Esophagus mucosa (tissue), 1 donor: ENCODE data around the gene MED15. TPM values are rescaled to one million over a fixed set of nuclear protein-coding genes. Genes with fewer than 3 reads are reported as not detected.

Source experiments
- ATAC-seq: fragments of 200-7000 bp; cut with Tn5 transposase; one replicate; pipeline ENCODE4 v1.9.1; 2020
- total RNA-seq: library from RNA; stranded (reverse); gene quantifications from one replicate; pipeline ENCODE4 v1.2.4, GENCODE V29; 2023
- donor health status: DM: yes; HTN: yes; CAD: no.

Gene MED15
- total RNA-seq, 1 donor from 2014 or later: 51.7 TPM

DNA sequence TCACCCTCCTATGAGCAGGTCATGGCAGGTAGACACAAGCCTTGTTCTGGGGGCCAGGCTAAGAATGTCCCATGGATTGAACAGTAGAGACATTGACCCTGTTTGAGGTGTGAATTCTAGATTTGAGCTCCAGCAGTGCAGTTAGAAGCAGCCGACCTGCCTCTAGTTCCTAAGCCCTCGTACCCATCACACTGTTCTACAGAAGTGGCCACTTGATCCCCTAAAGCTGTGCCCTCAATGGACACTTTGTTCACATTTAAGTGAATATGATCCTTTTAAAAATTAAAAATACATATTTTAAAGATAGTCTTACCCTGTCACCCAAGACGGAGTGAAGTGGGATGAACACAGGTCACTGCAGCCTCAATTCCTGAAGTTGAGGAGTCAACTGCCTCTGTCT is 122.0 kb downstream of the MED15 start:
- ATAC-seq: no peak

- ATAC-seq: no peak
These were observed 123.6 kb downstream of the MED15 start for GRCh38 chr22:20630873-20631617.

- ATAC-seq: no peak
These were observed 124.7 kb downstream of the MED15 start for GRCh38 chr22:20632082-20632481.

- ATAC-seq: no peak
These were observed 125.1 kb downstream of the MED15 start for GRCh38 chr22:20632518-20632917.

DNA sequence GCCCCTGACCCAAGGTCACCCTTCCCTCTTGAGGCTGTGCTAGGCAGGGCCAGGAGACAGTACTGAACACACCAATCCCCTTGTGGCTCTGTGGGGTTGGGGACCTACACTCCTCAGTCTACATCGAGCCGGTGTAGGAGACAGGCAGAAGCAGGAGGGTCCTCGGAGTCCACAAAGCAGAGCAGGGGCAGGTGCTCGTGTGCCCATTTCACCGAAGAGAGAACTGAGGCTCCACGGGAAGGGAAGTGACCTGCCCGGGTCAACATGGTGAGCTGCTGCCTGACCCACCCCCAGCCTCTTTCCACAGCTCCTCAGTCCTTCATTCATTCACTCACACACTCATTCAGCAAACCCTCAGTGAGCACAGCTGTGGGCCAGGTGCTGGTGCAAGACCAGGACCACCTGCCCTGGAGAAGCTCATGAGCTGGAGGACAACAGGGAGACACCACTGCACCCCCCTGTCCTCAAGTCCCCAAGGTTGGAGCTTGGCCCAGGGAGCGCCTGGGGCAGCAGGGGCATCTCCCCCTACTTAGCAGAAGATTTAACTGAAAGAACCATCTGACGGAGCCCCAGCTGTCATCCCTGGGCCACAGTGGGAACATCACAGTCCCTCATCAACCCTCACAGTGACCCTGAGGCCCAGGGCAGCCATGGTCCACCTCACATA is 127.3 kb downstream of the MED15 start:
- ATAC-seq: no peak

DNA sequence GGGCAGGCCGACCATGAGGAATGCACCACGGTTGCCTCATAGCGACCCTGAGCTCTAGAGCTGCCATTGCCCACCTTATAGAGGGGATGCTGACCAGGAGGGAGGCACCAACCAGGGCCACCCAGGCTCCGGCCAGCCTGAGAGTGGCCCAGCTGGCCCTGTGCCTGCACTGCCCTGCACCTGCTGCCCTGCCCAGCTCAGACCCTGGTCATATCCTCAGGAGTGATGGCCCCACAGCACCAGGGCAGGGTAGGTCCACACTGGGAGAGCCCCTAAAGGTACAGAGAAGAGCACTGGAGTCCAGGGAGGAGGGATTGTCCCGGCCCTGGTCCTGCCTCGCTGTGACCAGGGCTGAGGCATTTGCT is 127.8 kb downstream of the MED15 start:
- no peak for ATAC-seq

- ATAC-seq: no peak
These were observed 128.8 kb downstream of the MED15 start for GRCh38 chr22:20636075-20636812.

DNA sequence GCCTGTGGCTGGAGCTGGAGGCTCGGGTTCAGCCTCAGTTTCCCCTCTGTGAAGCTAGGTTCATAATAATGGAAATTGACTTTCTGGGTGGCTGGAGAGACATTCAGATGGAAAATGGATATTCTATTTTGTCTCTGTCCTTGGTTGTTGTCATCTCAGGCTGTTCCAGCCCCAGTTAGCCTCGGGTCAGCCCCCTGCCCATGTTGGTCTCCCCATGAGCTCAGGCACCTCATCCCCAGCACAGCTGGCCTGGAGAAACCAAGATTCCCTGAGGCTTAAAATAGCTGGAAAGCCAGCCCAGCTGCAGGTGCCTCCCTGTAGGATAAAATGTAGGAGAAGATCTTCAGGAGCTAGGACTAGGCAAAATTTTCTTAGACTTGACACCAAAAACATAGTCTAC is 129.5 kb downstream of the MED15 start:
- no peak for ATAC-seq

Other genes starting within 250 kb of the MED15 start
- 3.9 TPM for gene RTN4R, start 239.3 kb upstream of the MED15 start, total RNA-seq
- 34.8 TPM for gene DGCR6L, start 187.6 kb upstream of the MED15 start, total RNA-seq
- gene ZNF74, start 113.5 kb upstream of the MED15 start, total RNA-seq: 4.6 TPM
- gene SCARF2, start 69.8 kb upstream of the MED15 start, total RNA-seq: 0.48 TPM
- gene KLHL22, start 11.8 kb upstream of the MED15 start, total RNA-seq: 5.0 TPM